ENCODE measurements around the gene LRPPRC. TPM values are rescaled to one million over a fixed set of nuclear protein-coding genes. Genes with fewer than 3 reads are reported as not detected.

Gene LRPPRC
- total RNA-seq, 1 donor from 2014 or later = 120 TPM

DNA sequence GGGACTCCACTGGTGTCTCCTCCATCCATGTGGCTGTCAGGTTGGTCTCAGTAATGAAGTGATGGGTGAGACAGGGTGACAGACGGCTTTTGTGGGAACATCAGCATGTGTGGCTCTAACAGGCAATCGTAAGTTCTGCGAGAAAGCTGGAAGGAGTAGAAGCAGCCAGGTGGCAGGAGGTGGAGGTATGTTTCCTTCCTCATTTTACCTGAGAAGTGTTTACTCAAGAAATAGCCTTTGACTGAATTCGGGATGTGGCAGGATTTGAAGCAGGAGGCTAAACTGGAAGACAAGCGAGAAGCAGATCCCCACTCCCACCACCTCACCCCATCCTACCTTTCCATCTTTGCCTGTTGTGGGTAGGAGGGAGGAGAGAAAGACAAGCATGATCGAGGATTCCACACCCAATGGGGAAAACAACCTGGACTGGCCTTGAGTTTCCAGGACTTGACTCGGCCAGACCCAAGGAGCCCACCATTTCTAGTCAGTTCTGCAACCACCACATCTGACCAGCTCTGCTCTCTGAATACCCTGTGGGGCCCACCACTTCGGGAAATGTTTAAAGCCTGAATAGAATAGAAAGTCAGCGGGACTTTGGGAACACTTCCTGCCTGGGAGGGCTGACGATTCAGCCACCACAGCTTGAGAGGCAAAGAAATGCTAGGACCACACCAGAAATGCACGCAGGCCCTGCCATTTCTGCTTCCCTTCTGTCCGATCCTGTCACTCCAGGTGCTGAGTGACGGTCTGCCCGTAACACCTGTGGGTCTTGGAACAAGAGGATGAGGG lies 155.8 kb downstream of the LRPPRC start:
- CTCF ChIA-PET = no interaction called here
- Mint-ChIP-seq H3K4me1 (no peaks in the 10 kb centered on the region), H3K36me3 (ENCODE audit: low read depth) (no peaks in the 10 kb centered on the region), H3K27me3 (no peaks in the 10 kb centered on the region), H3K27ac (no peak overlapping the region), H3K9me3 (no peaks in the 10 kb centered on the region), H3K4me3 (no peak overlapping the region)
- TF ChIP-seq, protein P1, sequence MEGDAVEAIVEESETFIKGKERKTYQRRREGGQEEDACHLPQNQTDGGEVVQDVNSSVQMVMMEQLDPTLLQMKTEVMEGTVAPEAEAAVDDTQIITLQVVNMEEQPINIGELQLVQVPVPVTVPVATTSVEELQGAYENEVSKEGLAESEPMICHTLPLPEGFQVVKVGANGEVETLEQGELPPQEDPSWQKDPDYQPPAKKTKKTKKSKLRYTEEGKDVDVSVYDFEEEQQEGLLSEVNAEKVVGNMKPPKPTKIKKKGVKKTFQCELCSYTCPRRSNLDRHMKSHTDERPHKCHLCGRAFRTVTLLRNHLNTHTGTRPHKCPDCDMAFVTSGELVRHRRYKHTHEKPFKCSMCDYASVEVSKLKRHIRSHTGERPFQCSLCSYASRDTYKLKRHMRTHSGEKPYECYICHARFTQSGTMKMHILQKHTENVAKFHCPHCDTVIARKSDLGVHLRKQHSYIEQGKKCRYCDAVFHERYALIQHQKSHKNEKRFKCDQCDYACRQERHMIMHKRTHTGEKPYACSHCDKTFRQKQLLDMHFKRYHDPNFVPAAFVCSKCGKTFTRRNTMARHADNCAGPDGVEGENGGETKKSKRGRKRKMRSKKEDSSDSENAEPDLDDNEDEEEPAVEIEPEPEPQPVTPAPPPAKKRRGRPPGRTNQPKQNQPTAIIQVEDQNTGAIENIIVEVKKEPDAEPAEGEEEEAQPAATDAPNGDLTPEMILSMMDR (IDR thresholded peaks at IDR 0.05) = no peak
- DNase-seq = no peak
- no peak for ATAC-seq (ENCODE audit: low read depth)
- intact Hi-C loops (cut with micrococcal nuclease) = no loop called here
- POLR2A ChIA-PET = no interaction called here

DNA sequence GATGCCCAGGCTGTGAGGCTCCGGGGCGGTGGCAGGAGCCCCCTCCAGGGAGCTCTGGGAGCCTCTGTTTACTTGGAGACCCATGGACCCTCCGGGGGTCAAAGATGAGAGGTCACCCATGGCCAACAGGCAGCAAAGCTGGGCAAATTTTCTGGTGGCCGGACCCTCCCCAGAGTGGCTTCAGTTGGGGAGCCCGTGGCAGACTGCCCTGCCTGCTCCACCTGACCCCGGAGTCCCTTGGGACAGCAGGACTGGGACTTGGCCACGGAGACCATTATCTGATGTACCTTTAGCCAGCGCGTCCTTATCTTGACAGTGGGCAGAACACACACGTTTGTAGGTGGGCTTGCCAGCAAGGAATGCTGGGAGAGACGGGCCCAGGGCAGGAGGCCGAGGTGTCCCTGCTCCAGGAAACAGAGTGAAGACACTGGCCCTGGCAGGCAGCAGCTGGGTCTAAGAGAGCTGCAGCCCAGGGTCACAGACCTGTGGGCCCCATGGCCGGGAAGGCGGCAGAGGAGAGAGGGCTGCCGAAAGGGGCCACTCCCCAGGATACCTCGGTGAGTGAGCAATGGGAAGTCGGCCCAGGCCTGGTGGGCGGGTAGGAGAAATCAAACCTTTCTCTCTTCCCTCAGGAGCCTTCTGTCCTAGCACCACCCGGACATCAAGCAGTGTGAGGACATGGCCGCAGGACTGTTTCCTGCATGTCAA lies 157.1 kb downstream of the LRPPRC start, which contains the start of the genes ABCG5 and ABCG8:
Gene ABCG5, minus strand, starts transcription at position 280 of the 708 bp plus-strand sequence. Its CDS starts 160 bp downstream, at position 120.
Gene ABCG8, plus strand, starts transcription at position 412 of the 708 bp plus-strand sequence. Its CDS starts 83 bp downstream, at position 495.
- Mint-ChIP-seq H3K27ac (no peak within 1 kb of the TSS), H3K4me3 (no peak within 1 kb of the TSS), H3K4me1 (no peaks in the 10 kb centered on the region), H3K36me3 (ENCODE audit: low read depth) (no peaks in the 10 kb centered on the region), H3K27me3 (peaks cover 4% of the 10 kb centered on the region), H3K9me3 (no peaks in the 10 kb centered on the region)
- intact Hi-C loops (cut with micrococcal nuclease) = no loop called here
- CTCF ChIA-PET = no interaction called here
- ATAC-seq (ENCODE audit: low read depth) (no peak), DNase-seq (no peak)
- POLR2A ChIA-PET = no interaction called here
- TF ChIP-seq, protein P1 (IDR thresholded peaks at IDR 0.05) = no peak

DNA sequence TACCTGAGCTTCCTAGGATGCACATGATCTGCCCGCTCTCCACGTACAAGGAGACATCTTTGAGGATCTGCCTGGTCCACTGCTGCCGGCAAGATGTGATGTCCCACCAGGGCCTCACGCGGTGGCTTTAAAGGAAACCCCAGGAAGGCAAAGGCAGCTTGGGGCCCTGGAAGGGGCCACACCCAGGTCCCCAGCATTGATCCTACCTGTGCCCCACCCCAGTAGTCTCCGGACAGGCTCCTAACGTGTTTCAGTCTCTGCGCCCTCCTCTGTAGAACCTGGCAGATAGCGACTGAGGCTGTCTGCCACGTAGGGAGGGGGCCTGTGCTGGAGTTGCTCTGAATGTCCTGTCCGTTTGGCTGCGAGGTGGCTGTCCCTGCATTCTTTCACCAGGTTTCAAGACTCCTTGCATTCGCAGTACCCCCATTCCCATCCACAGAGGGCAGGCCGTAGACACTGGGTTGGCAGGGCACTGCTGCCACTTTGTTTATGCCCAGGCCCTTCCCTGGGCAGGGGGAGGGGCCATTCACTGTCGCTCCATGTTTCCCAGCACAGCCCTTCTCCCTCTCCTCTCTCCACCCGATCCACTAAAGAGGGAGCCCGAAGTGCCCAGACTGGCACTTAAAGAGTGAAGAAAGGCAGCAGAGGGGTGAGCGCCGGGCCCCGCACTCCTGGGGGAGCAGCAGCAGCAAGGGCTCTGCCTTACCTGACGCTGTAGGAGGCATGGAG lies 157.8 kb downstream of the LRPPRC start:
- no peaks in the 10 kb centered on the region for H3K9me3 Mint-ChIP-seq
- H3K36me3 Mint-ChIP-seq (ENCODE audit: low read depth) = no peaks in the 10 kb centered on the region
- no peak overlapping the region for H3K27ac Mint-ChIP-seq
- DNase-seq (no peak), ATAC-seq (ENCODE audit: low read depth) (no peak)
- no peak overlapping the region for H3K4me3 Mint-ChIP-seq
- peaks cover 5% of the 10 kb centered on the region for H3K27me3 Mint-ChIP-seq
- intact Hi-C loops (cut with micrococcal nuclease) = no loop called here
- no peaks in the 10 kb centered on the region for H3K4me1 Mint-ChIP-seq
- CTCF ChIA-PET = no interaction called here
- TF ChIP-seq, protein P1 (IDR thresholded peaks at IDR 0.05) = no peak
- POLR2A ChIA-PET = no interaction called here

DNA sequence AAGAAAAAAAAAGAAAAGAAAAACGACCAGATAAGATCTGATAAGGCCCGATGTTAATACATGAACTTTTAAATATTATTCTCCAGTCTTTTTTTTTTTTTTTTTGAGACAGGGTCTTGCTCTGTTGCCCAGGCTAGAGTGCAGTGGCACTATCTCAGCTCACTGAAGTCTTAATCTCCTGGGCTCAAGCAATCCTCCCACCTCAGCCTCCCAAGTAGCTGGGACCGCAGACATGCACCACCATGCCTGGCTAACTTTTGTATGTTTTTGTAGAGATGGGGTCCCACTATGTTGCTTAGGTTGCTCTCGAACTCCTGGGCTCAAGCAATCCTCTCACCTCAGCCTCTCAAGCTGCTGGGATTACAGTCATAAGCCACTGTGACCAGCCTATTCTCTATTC lies 158.8 kb downstream of the LRPPRC start:
- CTCF ChIA-PET = no interaction called here
- POLR2A ChIA-PET = no interaction called here
- intact Hi-C loops (cut with micrococcal nuclease) = no loop called here

More for the DNA sequence above, 158.8 kb downstream of the LRPPRC start:
- Mint-ChIP-seq H3K4me1 (no peaks in the 10 kb centered on the region), H3K27me3 (peaks cover 11% of the 10 kb centered on the region), H3K36me3 (ENCODE audit: low read depth) (no peaks in the 10 kb centered on the region), H3K27ac (no peak overlapping the region), H3K4me3 (no peak overlapping the region), H3K9me3 (no peaks in the 10 kb centered on the region)
- TF ChIP-seq, protein P1 (IDR thresholded peaks at IDR 0.05) = no peak
- ATAC-seq (ENCODE audit: low read depth) = no peak
- no peak for DNase-seq

Other genes starting within 250 kb of the LRPPRC start
- gene DYNC2LI1, start 221.9 kb downstream of the LRPPRC start, total RNA-seq = 8.9 and 10.4 TPM in 2 replicates
- not detected in 2 replicates for gene ABCG5, start 157.2 kb downstream of the LRPPRC start, total RNA-seq
- gene ABCG8, start 157.0 kb downstream of the LRPPRC start, total RNA-seq = not detected in 2 replicates
- gene PPM1B, start 172.9 kb upstream of the LRPPRC start, total RNA-seq = 51.6 and 55.2 TPM in 2 replicates

Measured in activated B cell treated with CpG ODN at 0.5 μM for 24 hours (primary cell).